Measurements from ENCODE around the gene HEPACAM2.
A peak's percentile ranks its signal among the peaks of the same experiment; 100 is the strongest.

HEPACAM2 gene

DNA sequence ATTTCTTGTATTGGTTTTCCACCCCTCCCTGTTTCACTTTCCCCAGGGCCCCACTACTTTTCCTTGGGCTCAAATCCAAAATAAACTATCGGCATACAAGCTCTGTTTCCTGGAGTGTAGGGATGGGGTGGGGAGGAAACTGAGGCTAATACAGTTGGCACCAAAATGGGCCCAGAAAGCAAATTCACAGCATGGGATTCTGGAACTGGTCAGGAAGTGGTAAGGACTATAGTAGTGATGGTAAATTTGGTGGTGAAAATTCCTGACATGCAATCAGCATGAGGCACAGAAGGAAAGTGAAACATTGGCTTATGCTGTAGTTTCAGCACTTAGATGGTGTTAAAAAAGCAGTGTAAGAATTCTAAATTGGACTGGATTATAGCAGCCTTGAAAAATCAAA lies 69.4 kb downstream of the HEPACAM2 start:
- DNase-seq (ENCODE audit: low read depth): no peak
- TF ChIP-seq, protein P1, sequence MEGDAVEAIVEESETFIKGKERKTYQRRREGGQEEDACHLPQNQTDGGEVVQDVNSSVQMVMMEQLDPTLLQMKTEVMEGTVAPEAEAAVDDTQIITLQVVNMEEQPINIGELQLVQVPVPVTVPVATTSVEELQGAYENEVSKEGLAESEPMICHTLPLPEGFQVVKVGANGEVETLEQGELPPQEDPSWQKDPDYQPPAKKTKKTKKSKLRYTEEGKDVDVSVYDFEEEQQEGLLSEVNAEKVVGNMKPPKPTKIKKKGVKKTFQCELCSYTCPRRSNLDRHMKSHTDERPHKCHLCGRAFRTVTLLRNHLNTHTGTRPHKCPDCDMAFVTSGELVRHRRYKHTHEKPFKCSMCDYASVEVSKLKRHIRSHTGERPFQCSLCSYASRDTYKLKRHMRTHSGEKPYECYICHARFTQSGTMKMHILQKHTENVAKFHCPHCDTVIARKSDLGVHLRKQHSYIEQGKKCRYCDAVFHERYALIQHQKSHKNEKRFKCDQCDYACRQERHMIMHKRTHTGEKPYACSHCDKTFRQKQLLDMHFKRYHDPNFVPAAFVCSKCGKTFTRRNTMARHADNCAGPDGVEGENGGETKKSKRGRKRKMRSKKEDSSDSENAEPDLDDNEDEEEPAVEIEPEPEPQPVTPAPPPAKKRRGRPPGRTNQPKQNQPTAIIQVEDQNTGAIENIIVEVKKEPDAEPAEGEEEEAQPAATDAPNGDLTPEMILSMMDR (IDR thresholded peaks at IDR 0.05; ENCODE audit: insufficient read depth, low read depth, low read length, missing control alignments): no peak
- H3K4me3 ChIP-seq (ENCODE audit: low read depth, low read length): no peak overlapping the region

GRCh38 chr7:93150200-93150835 lies 76.0 kb downstream of the HEPACAM2 start:
- TF ChIP-seq, protein P1 (IDR thresholded peaks at IDR 0.05; ENCODE audit: insufficient read depth, low read depth, low read length, missing control alignments): no peak
- H3K4me3 ChIP-seq (ENCODE audit: low read depth, low read length): no peak overlapping the region

GRCh38 chr7:93148727-93149126 lies 77.5 kb downstream of the HEPACAM2 start:
- TF ChIP-seq, protein P1 (IDR thresholded peaks at IDR 0.05; ENCODE audit: insufficient read depth, low read depth, low read length, missing control alignments): no peak
- H3K4me3 ChIP-seq (ENCODE audit: low read depth, low read length): peak overlapping the region; percentile 67
- no peak for DNase-seq (ENCODE audit: low read depth)

More at GRCh38 chr7:93150200-93150835, 76.0 kb downstream of the HEPACAM2 start:
- DNase-seq (ENCODE audit: low read depth): no peak

- TF ChIP-seq, protein P1 (IDR thresholded peaks at IDR 0.05; ENCODE audit: insufficient read depth, low read depth, low read length, missing control alignments): no peak
- DNase-seq (ENCODE audit: low read depth): peak; percentile 56
- H3K4me3 ChIP-seq (ENCODE audit: low read depth, low read length): peak within 1 kb of the TSS; percentile 67
These were observed 78.1 kb downstream of the HEPACAM2 start, which contains the start of gene SAMD9L for GRCh38 chr7:93148144-93148543. Gene SAMD9L (minus strand): TSS chr7:93148385. CDS start chr7:93135971, 12,414 bp downstream.

- DNase-seq (ENCODE audit: low read depth): peak; percentile 77
- H3K4me3 ChIP-seq (ENCODE audit: low read depth, low read length): peak overlapping the region; percentile 67
- TF ChIP-seq, protein P1 (IDR thresholded peaks at IDR 0.05; ENCODE audit: insufficient read depth, low read depth, low read length, missing control alignments): no peak
These were observed 78.9 kb downstream of the HEPACAM2 start for GRCh38 chr7:93147363-93147762.

GRCh38 chr7:93146472-93147141 lies 79.7 kb downstream of the HEPACAM2 start:
- peak; percentile 38 for DNase-seq (ENCODE audit: low read depth)
- TF ChIP-seq, protein P1 (IDR thresholded peaks at IDR 0.05; ENCODE audit: insufficient read depth, low read depth, low read length, missing control alignments): no peak
- H3K4me3 ChIP-seq (ENCODE audit: low read depth, low read length): peak overlapping the region; percentile 67

All from GM12865 (cell line).